ENCODE measurements around the gene DPAGT1. TPM values are rescaled to one million over a fixed set of nuclear protein-coding genes. Genes with fewer than 3 reads are reported as not detected.

The DPAGT1 gene
- total RNA-seq, 1 experiment from 2014 or later = 63.5 TPM

DNA sequence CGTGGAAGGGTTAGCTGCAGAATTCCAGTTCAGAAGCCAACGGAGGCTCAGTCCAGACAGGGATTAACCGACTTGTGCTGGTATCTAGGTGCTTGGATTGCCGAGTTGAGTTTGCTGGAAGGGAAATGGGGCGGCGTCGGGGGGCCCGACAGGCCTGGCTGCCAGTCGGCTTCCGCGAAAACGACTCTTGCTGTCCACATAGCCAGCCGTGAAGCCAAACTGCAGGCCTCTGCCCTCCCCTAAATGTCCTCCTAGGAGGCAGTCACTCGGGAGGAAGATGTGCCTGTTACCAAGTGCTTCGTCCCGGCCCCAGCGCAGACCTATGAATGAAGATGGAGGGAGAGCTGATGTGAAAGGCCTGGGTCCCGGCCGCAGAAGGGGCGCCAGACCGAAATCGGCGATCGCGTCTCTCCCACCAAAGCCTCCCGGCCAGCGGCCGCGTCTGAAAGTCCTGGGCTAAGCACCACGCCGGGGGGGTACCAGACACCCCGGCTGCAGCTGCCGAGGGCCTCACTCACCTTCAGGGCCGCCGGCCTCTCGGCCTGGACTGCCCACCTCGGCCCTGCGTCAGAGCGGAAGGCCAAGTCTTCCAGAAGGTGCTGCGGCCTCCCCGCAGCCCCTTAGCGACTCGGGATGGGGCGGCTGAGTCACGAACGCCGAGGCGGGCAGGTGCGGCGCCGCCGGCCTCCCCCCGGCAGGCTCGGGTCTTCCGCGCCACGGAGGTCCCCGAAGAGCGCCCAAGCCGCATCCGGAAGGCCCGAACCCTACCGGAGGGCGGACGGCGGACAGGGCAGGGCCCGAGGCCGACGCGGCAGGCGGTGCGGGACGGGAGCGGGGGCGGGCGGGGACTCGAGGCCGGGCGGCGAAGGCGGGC is 7.5 kb downstream of the DPAGT1 start (continued):
- TF ChIP-seq GRHL2 (CRISPR knock-in tag; IDR thresholded peaks at IDR 0.05; ENCODE audit: insufficient replicate concordance, severe bottlenecking) = no peak
- TF ChIP-seq TEAD1 (CRISPR knock-in tag; IDR thresholded peaks at IDR 0.05) = no peak
- TF ChIP-seq MAX (CRISPR knock-in tag; IDR thresholded peaks at IDR 0.05) = no peak
- no peak for TF ChIP-seq ZNF423 (CRISPR knock-in tag; IDR thresholded peaks at IDR 0.05)
- TF ChIP-seq SP1 (CRISPR knock-in tag; conservative IDR thresholded peaks at IDR 0.05) = no peak; the same call in 1 of the 2 replicates
- TF ChIP-seq NFE2L1 (CRISPR knock-in tag; IDR thresholded peaks at IDR 0.05) = no peak
- no peak for TF ChIP-seq ZNF138 (CRISPR knock-in tag; conservative IDR thresholded peaks at IDR 0.05)
- no peak for TF ChIP-seq SMAD3 (CRISPR knock-in tag; IDR thresholded peaks at IDR 0.05; ENCODE audit: borderline replicate concordance)
- TF ChIP-seq SOX15 (CRISPR knock-in tag; IDR thresholded peaks at IDR 0.05) = no peak
- TF ChIP-seq, protein P1, sequence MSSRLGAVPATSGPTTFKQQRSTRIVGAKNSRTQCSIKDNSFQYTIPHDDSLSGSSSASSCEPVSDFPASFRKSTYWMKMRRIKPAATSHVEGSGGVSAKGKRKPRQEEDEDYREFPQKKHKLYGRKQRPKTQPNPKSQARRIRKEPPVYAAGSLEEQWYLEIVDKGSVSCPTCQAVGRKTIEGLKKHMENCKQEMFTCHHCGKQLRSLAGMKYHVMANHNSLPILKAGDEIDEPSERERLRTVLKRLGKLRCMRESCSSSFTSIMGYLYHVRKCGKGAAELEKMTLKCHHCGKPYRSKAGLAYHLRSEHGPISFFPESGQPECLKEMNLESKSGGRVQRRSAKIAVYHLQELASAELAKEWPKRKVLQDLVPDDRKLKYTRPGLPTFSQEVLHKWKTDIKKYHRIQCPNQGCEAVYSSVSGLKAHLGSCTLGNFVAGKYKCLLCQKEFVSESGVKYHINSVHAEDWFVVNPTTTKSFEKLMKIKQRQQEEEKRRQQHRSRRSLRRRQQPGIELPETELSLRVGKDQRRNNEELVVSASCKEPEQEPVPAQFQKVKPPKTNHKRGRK (CRISPR knock-in tag; IDR thresholded peaks at IDR 0.05; ENCODE audit: borderline replicate concordance) = 0 out of 2 replicates have a peak, but pooled peaks have one; percentile 60
- TF ChIP-seq, protein P2, sequence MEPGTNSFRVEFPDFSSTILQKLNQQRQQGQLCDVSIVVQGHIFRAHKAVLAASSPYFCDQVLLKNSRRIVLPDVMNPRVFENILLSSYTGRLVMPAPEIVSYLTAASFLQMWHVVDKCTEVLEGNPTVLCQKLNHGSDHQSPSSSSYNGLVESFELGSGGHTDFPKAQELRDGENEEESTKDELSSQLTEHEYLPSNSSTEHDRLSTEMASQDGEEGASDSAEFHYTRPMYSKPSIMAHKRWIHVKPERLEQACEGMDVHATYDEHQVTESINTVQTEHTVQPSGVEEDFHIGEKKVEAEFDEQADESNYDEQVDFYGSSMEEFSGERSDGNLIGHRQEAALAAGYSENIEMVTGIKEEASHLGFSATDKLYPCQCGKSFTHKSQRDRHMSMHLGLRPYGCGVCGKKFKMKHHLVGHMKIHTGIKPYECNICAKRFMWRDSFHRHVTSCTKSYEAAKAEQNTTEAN (CRISPR knock-in tag; IDR thresholded peaks at IDR 0.05) = 0 out of 2 replicates have a peak, but pooled peaks have one; percentile 61
- TF ChIP-seq ELF4 (CRISPR knock-in tag; IDR thresholded peaks at IDR 0.05; ENCODE audit: low read depth) = no peak
- TF ChIP-seq, protein P3, sequence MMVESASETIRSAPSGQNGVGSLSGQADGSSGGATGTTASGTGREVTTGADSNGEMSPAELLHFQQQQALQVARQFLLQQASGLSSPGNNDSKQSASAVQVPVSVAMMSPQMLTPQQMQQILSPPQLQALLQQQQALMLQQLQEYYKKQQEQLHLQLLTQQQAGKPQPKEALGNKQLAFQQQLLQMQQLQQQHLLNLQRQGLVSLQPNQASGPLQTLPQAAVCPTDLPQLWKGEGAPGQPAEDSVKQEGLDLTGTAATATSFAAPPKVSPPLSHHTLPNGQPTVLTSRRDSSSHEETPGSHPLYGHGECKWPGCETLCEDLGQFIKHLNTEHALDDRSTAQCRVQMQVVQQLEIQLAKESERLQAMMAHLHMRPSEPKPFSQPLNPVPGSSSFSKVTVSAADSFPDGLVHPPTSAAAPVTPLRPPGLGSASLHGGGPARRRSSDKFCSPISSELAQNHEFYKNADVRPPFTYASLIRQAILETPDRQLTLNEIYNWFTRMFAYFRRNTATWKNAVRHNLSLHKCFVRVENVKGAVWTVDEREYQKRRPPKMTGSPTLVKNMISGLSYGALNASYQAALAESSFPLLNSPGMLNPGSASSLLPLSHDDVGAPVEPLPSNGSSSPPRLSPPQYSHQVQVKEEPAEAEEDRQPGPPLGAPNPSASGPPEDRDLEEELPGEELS (CRISPR knock-in tag; IDR thresholded peaks at IDR 0.05) = 0 out of 2 replicates have a peak, but pooled peaks have one; percentile 9
- TF ChIP-seq TCF7 (CRISPR knock-in tag; IDR thresholded peaks at IDR 0.05; ENCODE audit: low read depth) = no peak
- TF ChIP-seq ZNF281 (CRISPR knock-in tag; IDR thresholded peaks at IDR 0.05) = no peak

Measured in WTC11 (cell line).